ENCODE data around the gene FOXD1.
"Not testable (repeated sequence)": the region's sequence is repeated elsewhere in the genome, so short reads cannot be mapped to it uniquely, and the experiment has no call there.

The FOXD1 gene

DNA sequence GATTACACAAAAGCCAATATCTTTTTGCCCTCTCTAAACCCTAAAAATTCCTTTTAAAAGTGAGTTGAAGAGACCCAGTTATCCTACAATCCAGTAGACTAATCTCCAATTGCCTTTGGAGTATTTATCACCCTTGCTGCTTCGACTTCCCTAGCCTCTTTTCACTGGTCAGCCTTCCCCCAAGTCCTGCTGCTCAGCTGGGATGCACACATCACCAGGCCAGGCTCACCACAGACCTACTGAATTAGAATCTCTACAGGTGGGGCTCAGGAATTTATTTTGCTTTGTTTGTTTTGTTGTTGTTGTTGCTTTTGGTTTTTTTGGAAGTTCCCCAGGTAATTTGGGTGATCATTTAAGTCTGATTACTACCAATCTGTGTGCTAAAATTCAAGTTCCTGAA, 11.6 kb upstream of the FOXD1 start:
- no peak for DNase-seq

DNA sequence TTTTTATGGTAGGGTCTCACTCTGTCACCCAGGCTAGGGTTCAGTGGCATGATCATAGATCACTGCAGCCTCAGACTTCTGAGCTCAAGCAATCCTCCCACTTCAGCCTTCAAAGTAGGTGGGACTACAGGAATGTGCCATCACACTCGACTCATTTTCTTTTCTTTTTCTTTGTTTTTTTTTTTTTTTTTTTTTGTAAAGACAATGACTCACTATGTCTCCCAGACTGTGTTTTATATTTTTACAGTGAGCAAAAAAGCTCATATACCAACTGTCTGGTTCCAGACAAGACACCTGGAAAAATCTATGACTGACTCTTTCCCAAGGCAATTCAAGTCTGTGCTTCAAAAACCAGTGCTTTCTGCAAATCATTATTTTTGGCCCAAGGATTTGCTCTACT, 10.8 kb upstream of the FOXD1 start:
- DNase-seq, result no peak

DNA sequence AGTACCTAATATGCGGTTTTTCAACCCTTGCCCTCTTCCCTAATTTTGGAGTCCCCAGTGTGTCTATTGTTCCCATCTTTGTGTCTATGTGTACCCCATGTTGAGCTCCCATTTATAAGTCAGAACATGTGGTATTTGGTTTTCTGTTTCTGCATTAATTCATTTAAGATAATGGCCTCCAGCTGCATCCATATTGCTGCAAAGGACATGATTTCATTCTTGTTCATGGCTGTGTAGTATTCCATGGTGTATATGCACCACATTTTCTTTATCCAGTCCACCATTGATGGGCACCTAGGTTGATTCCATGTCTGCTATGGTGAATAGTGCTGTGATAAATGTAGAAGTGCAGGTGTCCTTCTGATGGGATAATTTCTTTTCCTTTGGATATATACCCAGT, 7.9 kb upstream of the FOXD1 start:
- not testable (repeated sequence) for DNase-seq

DNA sequence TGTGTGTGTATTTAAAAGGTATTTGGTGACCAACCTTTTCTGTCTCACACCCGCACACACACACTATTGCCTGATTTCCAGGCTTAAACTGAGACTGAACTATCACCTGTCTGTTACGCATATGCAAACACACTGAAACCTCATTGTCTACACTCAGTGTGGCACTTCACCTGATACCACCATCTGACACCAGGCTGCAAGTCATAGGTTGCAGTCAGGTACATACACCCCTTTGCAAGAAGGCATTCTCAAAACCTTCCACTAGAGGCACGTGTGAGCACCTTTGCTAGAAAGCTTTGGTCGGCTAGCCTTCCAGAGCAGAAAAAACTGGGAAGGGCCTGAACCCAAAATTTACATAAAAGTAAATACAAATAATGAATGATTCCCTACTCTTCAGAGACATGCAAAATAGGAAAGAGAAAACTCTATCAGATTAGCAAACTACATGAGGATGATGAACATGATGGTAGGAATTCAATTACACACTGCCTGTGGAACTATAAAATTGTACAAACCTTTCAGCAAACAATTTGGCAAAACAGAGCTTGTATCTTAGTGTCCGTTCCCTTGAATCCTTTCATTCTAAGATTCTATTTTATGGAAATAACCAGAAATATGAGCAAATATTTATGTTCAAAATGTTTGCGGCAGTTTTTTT, 5.9 kb upstream of the FOXD1 start:
- DNase-seq, result peak; percentile 51

DNA sequence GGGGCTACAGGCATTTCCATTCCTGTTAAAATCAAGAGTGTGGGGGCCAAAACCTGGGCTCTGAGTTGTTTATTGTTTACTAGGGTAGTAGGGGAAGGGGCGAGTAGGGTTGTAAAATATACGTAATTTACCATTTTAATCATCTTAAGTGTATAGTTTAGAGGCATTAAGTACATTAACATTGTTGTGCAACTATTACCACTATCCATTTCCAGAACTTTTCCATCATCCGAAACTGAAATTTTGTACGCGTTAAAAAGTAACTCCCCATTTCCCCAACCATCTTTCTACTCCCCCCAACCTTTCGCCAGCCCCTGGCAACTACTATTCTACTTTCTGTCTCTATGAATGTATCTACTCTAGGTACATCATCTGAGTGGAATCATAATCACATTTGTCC, 3.6 kb upstream of the FOXD1 start:
- no peak for DNase-seq

DNA sequence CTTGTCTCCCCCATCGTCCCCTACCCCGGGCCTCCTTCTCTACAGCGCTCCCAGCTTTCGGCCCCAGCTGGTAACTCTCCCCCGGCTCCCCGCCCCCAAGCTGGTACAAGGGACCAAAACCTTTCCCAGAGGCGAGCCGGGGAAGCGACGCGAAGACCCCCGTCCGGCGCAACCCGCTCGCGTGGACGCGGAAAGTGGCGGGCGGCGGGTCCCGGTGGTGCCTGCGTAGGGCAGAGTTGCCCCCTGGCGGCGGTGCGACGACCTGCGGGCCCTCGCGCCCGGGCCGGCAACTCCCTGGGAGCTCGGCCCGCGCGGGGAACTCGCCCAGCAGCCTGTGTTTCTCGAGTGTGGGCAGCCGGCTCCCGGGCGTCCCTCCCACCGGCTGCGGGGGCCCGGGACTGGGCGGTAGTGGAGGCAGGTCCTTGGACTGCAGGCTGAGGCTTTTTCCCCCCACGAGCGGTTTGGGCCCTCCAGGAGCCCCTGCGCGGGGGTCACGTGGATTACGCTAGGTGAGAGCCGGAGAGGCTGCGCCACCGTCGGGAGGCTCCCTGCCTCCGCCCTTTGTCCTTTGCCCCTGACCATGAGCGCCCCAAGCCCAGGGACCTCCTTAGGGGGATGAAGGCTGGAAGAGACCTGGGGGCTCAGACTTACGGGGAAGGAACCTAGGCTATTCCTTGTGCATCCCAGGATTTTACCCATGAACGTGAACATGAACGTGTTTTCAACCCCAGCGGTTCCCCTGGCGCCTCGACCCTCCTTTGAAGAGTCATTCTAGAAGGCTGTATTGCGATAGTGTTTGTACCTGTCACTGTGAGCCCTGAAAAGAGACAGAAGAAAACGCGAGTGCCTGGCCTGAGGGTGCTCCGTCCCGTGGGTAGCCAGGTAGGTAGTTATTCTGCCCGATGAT, 2.9 kb upstream of the FOXD1 start:
- no peak for DNase-seq

DNA sequence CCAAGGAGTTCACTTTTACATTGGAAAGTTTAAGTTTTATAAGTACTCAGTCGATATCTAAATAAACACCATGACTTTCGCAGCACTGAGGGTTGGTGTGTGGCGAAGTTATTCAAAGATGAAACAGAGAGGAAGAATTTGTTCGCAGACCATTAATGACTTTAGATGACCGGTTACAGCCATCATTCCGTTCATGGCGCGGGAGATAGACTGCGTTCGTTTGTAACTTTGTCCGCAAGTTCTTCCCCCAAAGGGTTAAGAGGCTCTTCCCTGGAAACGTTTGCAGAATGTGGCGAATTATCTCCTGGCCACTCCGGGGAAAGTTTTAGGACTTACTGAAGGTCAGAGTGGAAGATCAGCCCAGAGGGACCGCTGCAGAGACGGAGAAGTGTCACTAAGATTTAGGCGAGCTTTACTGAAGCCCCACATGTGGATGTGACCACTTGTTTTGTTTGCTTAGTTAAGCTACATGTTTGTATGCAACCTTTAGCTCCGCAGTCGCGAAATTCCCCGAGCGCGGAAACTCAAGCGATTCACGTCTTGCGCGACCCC, 2.2 kb upstream of the FOXD1 start:
- DNase-seq, result no peak

DNA sequence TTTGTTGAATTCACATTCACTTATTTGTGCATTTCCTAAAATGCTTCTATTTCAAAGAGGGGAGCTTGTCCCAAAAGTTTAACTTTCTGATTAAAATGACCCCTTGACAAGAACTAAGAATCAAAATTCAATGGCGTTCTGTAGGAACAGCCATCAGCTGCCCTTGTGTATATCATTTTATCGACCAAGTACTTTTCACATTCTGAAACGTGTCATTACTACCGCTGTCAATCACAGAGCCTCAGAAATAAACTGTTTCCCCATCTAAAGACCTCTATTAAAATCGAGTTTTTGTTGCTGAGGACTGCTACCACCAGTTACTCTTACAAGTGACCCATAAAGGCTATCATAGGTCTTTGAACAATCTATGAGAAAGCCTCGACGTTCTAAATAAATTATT, 1.6 kb upstream of the FOXD1 start:
- DNase-seq, result no peak

DNA sequence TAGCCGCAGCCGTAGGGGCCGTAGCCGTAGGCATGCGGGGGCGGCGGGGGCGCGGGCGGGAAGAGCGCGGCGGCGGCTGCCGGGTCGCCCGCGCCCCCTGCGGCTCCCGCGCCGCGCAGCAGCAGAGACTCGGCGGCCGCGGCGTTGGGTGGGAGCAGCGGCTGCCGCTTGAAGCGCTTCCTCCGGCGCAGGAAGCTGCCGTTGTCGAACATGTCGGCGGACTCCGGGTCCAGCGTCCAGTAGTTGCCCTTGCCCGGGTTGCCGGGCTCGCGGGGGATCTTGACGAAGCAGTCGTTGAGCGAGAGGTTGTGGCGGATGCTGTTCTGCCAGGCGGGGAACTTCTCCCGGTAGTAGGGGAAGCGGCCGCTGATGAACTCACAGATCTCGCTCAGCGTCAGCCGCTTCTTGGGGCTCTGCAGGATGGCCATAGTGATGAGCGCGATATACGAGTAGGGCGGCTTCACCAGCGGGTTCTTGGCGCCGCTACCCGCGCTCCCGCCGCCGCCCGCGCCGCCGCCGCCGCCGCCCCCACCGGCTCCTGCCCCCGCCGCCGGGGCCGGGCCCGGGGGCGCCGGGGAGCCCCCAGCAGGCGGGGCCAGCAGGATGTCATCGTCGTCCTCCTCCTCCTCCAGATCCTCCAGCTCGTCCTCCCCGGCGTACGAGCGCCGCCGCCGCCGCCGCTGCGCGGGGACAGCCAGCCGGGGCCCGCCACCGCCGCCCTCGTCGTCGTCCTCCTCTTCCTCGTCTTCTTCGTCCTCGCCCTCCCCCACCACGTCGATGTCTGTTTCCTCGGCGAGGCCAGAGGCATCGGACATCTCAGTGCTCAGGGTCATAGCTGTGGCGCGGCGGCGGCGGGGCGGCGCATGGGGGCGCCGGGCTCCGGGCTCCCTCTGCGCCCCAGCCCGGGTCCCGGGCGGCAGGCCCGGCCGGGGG, 781 bp downstream of the FOXD1 start:
- no peak for DNase-seq

DNA sequence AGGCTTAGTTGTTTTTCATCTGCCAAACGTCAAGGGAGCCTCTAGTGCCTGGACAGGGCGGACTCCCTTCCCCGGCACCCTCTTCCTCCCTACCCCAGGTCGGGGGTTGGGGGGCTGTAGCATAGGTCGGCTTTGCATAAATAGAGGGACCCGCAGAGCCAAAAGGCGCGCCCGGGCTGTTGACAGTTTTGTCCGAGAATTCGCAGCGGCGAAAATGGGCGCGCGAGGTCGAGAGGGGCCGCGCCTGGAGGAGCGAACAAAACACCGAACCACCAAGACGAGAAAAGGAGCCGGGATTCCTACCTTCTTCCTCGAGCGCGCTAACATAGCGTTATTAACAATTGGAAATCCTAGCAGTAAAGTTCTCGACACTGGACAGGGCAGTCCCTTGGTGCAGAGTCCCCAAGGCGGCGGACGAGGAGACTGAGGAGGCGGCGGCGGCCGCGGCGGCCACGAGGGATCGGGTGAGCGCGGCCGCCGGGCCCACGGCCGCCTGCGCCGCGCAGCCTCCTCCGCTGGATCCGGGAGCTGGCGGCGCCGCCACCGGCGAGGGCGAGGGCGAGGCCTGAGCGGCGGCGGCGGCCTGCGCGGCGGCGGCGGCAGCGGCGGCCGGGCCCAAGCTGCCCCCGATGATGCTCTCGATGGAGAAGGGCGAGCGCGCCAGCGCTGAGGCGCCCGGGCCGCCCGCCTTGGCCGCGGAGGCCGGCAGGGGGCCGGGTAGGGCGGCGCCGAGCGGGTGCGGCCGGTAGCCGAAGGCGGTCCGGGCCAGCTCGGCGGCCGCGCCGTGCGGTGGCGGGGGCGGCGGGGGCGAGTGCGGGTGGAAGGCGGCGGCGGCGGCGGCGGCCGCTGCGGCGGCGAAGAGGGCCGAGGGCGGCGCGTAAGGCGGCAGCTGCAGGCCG, 1.7 kb downstream of the FOXD1 start:
- DNase-seq, result no peak

DNA sequence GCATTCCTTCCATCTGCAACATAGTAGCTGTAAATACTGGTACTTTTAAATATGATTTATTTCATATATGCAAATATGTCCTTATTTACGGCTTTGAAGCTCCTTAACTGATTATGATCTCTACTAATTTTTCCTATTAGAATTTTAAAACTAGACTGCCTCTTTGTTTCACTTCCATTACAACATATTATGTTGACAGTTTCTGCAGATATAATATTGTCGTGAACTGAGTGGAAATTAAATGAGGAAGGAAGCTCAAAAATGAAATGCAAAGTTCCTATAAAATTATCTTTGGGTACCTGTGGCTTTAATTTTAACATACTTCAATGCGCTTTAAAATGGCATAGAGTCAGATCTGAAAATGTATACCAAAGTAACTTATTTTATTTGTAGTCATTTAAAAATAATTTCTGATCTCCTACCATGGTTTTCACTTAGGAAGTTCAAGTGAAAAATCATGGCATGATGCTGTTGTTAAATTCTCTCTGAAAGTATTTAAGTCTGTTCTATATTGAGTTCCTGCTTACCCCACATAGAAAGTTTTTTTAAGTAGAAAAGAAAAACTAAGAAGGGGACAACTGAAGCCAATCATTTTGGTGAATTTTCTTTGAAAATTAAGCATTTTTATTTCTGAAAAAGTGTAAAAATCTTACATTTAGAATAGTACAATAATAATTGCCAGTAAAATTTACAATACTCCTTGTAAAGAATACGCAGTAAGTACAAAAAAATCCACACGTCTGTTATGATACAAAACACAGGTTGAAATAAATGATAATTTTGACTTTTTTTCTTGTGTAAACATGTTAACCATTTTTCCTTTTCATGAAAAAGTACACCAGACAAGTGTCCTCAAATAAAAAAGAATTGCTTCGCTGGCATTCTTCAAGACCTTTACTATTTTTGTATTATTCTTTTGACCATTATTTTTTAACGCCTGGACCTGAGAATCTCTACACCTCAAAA, 2.6 kb downstream of the FOXD1 start:
- DNase-seq, result no peak

DNA sequence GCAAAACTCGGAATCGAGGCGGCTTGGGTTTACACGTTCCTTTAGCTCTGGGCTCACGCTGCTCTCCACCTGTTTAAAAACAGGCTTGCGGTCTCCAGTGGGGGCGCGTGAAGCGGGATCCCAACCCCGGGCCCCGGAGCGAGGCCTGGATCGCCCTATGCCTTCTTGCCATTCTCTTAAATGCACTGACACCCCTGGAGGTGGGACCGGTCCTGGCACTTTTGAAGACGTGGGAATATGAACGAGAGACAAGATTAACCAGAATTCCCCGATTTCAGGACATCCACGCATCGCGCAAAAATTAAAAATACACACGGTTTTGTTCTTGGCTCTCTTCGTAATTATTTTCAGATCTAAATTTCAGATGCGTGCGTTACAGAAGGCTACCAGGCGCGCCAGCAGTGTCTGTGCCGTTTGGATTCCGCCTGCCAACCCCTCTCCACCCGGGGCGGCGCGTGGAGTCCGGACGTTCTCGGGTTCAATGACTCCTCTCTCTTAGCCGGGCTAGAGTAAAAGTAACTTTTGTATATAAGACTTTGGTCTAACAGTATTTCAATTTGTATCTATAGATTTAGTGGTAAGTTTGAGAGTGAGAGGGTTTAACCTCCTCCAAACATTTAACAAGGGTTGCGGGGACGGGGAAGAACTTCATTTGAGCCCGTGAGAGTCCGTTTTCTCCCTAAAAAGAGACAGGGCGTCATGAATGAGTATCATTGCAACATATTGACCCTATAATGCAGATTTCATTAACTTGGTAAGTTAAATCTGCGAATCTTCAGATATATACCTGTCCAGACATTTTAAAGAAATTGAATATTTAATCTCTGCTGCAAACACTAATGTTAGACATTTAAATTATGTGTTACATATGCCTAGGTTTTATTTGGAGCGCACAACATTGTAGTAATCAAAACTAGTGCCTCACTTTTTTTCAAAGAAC, 3.8 kb downstream of the FOXD1 start:
- no peak for DNase-seq

DNA sequence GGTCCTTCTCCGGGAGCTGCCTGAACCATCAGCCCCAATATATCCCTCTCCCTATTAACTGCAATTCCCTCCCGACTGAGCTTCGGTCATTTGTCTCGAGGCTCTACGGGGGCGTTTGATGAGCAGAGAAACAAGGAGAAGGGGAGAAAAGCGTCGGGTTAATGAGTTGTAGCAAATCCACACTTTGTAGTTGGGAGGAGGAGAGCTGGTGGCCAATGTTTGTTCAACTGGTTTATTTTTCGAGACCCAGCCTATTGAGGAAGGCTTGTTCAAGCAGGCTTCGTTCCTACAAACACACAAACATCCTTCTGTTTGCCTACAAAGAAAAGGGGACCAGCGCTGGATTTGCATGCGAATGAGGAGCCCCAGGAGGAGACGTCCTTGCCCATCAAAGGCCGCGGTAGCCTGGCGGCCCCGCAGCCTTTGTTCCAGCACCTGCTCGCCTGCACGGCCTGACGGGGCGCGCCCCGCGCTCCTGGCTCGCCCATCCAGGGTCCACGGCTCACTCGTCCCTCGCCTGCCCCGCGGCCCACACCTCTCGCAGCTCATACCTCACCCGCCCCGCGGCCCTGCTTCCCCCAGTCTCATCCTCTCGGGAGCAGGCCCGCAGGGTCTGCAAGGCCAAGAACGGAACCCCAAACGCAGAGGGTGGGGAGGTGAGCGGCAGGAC, 4.6 kb downstream of the FOXD1 start:
- DNase-seq, result no peak

DNA sequence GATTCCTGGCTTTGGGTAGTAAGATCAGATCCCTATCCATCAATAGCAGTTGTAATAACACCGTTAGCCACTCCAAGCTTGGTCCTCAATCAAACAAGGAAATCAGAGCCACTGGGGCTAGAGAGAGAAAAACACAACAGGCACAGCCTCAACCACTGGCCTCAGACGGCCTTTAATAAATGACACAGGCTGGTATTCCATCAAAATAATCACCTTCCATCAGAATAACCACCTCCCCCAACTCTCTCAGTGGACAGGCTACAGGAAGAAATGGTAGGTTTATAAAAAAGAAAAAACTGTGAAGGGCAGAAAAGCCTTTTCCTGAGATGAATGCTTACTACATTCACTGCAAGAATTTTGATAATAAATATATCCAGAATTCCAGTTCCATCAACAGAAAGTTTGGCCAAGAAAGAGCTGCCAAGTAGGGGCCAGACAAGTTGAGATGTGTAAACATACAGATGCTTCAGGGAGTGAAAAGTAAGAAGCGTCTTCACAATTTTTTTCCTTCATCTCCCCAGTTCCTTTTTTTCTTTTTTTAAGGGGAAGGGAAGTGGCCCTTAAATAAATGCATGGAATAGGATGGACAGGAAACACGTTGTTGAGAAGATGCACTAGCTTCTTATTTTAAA, 5.5 kb downstream of the FOXD1 start:
- no peak for DNase-seq

DNA sequence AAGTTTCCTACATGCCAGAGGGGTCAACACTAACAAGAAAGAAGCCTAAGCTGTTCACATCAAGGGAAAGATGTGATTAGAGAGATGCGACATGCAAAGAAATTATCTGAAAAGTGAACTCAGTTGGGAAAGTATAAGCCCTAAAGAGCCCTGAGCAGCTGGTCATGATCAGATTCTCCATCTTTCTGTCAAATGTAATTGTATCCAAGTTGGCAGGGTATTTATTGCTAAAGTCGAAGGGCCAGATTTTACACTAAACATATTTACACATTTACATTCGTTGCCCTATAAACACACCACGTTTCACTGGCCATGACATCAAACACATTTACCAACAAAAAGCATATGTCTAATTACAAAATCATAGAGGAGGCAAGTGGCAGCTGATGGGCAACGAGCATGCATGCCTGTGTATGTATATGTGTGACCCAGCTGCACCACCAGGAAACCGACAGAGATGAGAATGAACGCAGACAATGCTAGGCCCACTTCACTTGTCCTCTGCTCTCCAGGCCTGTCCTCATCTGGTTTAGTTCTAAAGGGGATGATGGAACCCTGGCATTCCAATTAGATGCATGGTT, 6.3 kb downstream of the FOXD1 start:
- no peak for DNase-seq

DNA sequence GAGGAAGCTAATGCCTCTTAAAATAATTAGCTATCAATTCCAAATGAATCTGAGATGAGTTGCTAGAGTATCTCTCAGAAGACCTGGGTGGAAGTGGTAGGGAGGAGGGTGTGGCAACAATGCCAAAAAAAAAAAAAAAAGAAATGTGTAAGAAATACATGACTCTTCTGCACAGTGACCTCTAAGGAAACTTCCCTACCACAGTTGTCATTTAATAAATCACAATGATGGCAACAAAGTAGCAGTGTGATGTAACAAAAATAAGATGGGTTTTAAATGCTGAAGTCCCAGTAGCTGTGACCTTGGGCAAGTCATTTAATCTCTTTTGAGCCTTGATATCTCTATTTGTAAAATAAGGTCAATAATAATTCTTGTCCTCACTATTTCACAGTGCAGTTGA, 7.2 kb downstream of the FOXD1 start:
- no peak for DNase-seq

DNA sequence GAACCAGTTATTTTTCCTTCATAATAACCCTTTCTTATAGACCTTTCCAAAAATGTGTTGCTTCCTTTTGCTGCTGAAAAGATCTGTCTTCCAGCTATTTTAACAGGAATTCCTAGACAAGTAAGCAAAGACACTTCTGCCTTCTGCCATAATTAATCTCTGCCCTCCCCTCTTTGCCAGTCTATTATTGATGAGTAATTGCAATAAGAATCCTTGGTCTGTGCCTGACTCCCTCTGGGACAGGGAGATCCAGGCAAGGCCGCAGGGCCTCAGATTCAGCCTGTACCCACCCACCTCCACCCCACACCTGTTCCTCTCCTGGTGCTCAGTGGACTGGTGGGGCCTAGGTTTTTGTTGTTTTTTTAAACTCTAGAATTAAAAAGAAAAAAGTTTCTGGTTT, 8.3 kb downstream of the FOXD1 start:
- DNase-seq, result no peak

All from NCI-H2171 (cell line).